Hindlimb muscle (tissue), 1 donor: Measurements from ENCODE around the gene MRPL34. TPM values are rescaled to one million over a fixed set of nuclear protein-coding genes. Genes with fewer than 3 reads are reported as not detected.

ENCODE experiments used
- DNase-seq: peaks from one replicate; pipeline ENCODE4 v3.0.0-alpha.2; 2013
- polyA plus RNA-seq: library from polyadenylated mRNA; unstranded; fragments of 120-200 nt; gene quantifications from one replicate; pipeline ENCODE4 v1.2.1, GENCODE V29; 2013; ENCODE audit not compliant: insufficient read length

MRPL34 gene
- polyA plus RNA-seq, 1 donor: 37.1 TPM

GRCh38 chr19:17328517-17329365, 23.1 kb downstream of the MRPL34 start:
- no peak for DNase-seq

- no peak for DNase-seq
These were observed 23.9 kb downstream of the MRPL34 start for GRCh38 chr19:17329366-17330261.

- no peak for DNase-seq
These were observed 24.8 kb downstream of the MRPL34 start for GRCh38 chr19:17330262-17331044.

- DNase-seq: no peak
These were observed 25.4 kb downstream of the MRPL34 start for GRCh38 chr19:17331045-17331558.

GRCh38 chr19:17332360-17332676, 26.6 kb downstream of the MRPL34 start:
- no peak for DNase-seq

- no peak for DNase-seq
These were observed 27.3 kb downstream of the MRPL34 start for GRCh38 chr19:17332677-17333581.

GRCh38 chr19:17333611-17334413, 28.1 kb downstream of the MRPL34 start:
- DNase-seq: no peak

GRCh38 chr19:17334414-17335409, 29.0 kb downstream of the MRPL34 start, which contains the start of gene ANO8:
TSS of gene ANO8 (minus strand) at chr19:17334855. CDS start at chr19:17334670, 185 bp downstream.
- peak; percentile 97 for DNase-seq

GRCh38 chr19:17335575-17335974, 29.9 kb downstream of the MRPL34 start:
- DNase-seq: no peak

- peak; percentile 95 for DNase-seq
These were observed 31.4 kb downstream of the MRPL34 start, which contains the start of gene GTPBP3 for GRCh38 chr19:17336872-17337674. TSS of gene GTPBP3 (plus strand) at chr19:17337553. CDS start at chr19:17337612, 59 bp downstream.

GRCh38 chr19:17337675-17338432, 32.2 kb downstream of the MRPL34 start:
- DNase-seq: no peak

- no peak for DNase-seq
These were observed 32.9 kb downstream of the MRPL34 start for GRCh38 chr19:17338433-17339078.

GRCh38 chr19:17339088-17339741, 33.5 kb downstream of the MRPL34 start:
- DNase-seq: no peak

- DNase-seq: no peak
These were observed 34.7 kb downstream of the MRPL34 start for GRCh38 chr19:17340302-17340870.

GRCh38 chr19:17340871-17341357, 35.2 kb downstream of the MRPL34 start:
- no peak for DNase-seq

- DNase-seq: no peak
These were observed 35.7 kb downstream of the MRPL34 start for GRCh38 chr19:17341386-17341785.
